Measurements from ENCODE around the gene CDK5RAP2.
"Not testable (repeated sequence)": the region's sequence is repeated elsewhere in the genome, so short reads cannot be mapped to it uniquely, and the experiment has no call there.

The CDK5RAP2 gene

GRCh38 chr9:120580051-120580896, at the start of gene CDK5RAP2:
Gene CDK5RAP2 (minus strand): TSS chr9:120580167. CDS start chr9:120579978, 189 bp downstream.
- peaks cover 0 to 5% of the 10 kb centered on the region in 2 donors for H3K9me3 Mint-ChIP-seq
- ATAC-seq = peak; percentile 96
- no peaks in the 10 kb centered on the region for H3K27me3 Mint-ChIP-seq
- H3K27ac Mint-ChIP-seq = peak within 1 kb of the TSS; percentile 98 to 99
- peaks cover 58% of the 10 kb centered on the region for H3K4me1 Mint-ChIP-seq
- peak; percentile 86 to 94 for DNase-seq
- peak within 1 kb of the TSS; percentile 98 to 99 for H3K4me3 Mint-ChIP-seq

- DNase-seq, H3K27me3 Mint-ChIP-seq, H3K4me1 Mint-ChIP-seq, H3K4me3 Mint-ChIP-seq, H3K27ac Mint-ChIP-seq, ATAC-seq, H3K9me3 Mint-ChIP-seq: not testable (repeated sequence)
Observed at GRCh38 chr9:120628925-120629497, 49.0 kb upstream of the CDK5RAP2 start.

- no peak for DNase-seq
- Mint-ChIP-seq H3K9me3 (no peaks in the 10 kb centered on the region), H3K4me1 (peaks cover 5% of the 10 kb centered on the region), H3K4me3 (no peak overlapping the region), H3K27me3 (no peaks in the 10 kb centered on the region), H3K27ac (no peak overlapping the region)
- ATAC-seq = no peak
Observed at GRCh38 chr9:120628207-120628924, 48.4 kb upstream of the CDK5RAP2 start.

GRCh38 chr9:120627073-120627472, 47.1 kb upstream of the CDK5RAP2 start:
- H3K4me3 Mint-ChIP-seq = no peak overlapping the region
- H3K27me3 Mint-ChIP-seq = no peaks in the 10 kb centered on the region
- peaks cover 5% of the 10 kb centered on the region for H3K4me1 Mint-ChIP-seq
- DNase-seq = no peak
- no peak for ATAC-seq
- no peak overlapping the region for H3K27ac Mint-ChIP-seq
- no peaks in the 10 kb centered on the region for H3K9me3 Mint-ChIP-seq

GRCh38 chr9:120626512-120626911, 46.5 kb upstream of the CDK5RAP2 start:
- ATAC-seq (no peak), DNase-seq (no peak)
- Mint-ChIP-seq H3K27me3 (no peaks in the 10 kb centered on the region), H3K27ac (no peak overlapping the region), H3K4me1 (peaks cover 5% of the 10 kb centered on the region), H3K4me3 (no peak overlapping the region), H3K9me3 (no peaks in the 10 kb centered on the region)

GRCh38 chr9:120625222-120625621, 45.3 kb upstream of the CDK5RAP2 start:
- Mint-ChIP-seq H3K27me3 (no peaks in the 10 kb centered on the region), H3K27ac (no peak overlapping the region), H3K4me1 (peaks cover 5% of the 10 kb centered on the region), H3K4me3 (no peak overlapping the region), H3K9me3 (no peaks in the 10 kb centered on the region)
- DNase-seq (no peak), ATAC-seq (no peak)

GRCh38 chr9:120622790-120623189, 42.8 kb upstream of the CDK5RAP2 start:
- H3K4me1 Mint-ChIP-seq = peaks cover 9% of the 10 kb centered on the region
- DNase-seq (no peak), ATAC-seq (no peak)
- H3K4me3 Mint-ChIP-seq = no peak overlapping the region
- H3K27ac Mint-ChIP-seq = no peak overlapping the region
- no peaks in the 10 kb centered on the region for H3K9me3 Mint-ChIP-seq
- no peaks in the 10 kb centered on the region for H3K27me3 Mint-ChIP-seq

GRCh38 chr9:120621941-120622340, 42.0 kb upstream of the CDK5RAP2 start:
- DNase-seq (no peak), ATAC-seq (no peak)
- H3K27me3 Mint-ChIP-seq = no peaks in the 10 kb centered on the region
- H3K27ac Mint-ChIP-seq = no peak overlapping the region
- H3K9me3 Mint-ChIP-seq = no peaks in the 10 kb centered on the region
- H3K4me3 Mint-ChIP-seq = no peak overlapping the region
- H3K4me1 Mint-ChIP-seq = peaks cover 17% of the 10 kb centered on the region

GRCh38 chr9:120619751-120620655, 40.0 kb upstream of the CDK5RAP2 start:
- Mint-ChIP-seq H3K27ac (no peak overlapping the region), H3K4me3 (no peak overlapping the region), H3K9me3 (no peaks in the 10 kb centered on the region), H3K4me1 (peaks cover 14% of the 10 kb centered on the region), H3K27me3 (no peaks in the 10 kb centered on the region)
- ATAC-seq (peak; percentile 85), DNase-seq (peak; percentile 47 to 51)

GRCh38 chr9:120616966-120617935, 37.3 kb upstream of the CDK5RAP2 start:
- H3K9me3 Mint-ChIP-seq = no peaks in the 10 kb centered on the region
- peak overlapping the region; percentile 48 to 87 for H3K27ac Mint-ChIP-seq
- DNase-seq (no peak), ATAC-seq (peak; percentile 66)
- no peak overlapping the region for H3K4me3 Mint-ChIP-seq
- no peaks in the 10 kb centered on the region for H3K27me3 Mint-ChIP-seq
- H3K4me1 Mint-ChIP-seq = peaks cover 13% of the 10 kb centered on the region

- no peak for DNase-seq
- Mint-ChIP-seq H3K4me3 (no peak overlapping the region), H3K4me1 (peaks cover 4% of the 10 kb centered on the region), H3K9me3 (no peaks in the 10 kb centered on the region), H3K27ac (no peak overlapping the region), H3K27me3 (no peaks in the 10 kb centered on the region)
- ATAC-seq = no peak
Observed at GRCh38 chr9:120612218-120612617, 32.3 kb upstream of the CDK5RAP2 start.

GRCh38 chr9:120611690-120612068, 31.7 kb upstream of the CDK5RAP2 start:
- no peaks in the 10 kb centered on the region for H3K27me3 Mint-ChIP-seq
- no peak overlapping the region for H3K4me3 Mint-ChIP-seq
- H3K9me3 Mint-ChIP-seq = no peaks in the 10 kb centered on the region
- DNase-seq (no peak), ATAC-seq (no peak)
- no peaks in the 10 kb centered on the region for H3K4me1 Mint-ChIP-seq
- H3K27ac Mint-ChIP-seq = no peak overlapping the region

- H3K9me3 Mint-ChIP-seq = no peaks in the 10 kb centered on the region
- no peak overlapping the region for H3K27ac Mint-ChIP-seq
- ATAC-seq = no peak
- no peaks in the 10 kb centered on the region for H3K27me3 Mint-ChIP-seq
- H3K4me1 Mint-ChIP-seq = no peaks in the 10 kb centered on the region
- no peak overlapping the region for H3K4me3 Mint-ChIP-seq
- no peak for DNase-seq
Observed at GRCh38 chr9:120610975-120611689, 31.2 kb upstream of the CDK5RAP2 start.

- Mint-ChIP-seq H3K4me1 (no peaks in the 10 kb centered on the region), H3K4me3 (no peak overlapping the region), H3K27ac (no peak overlapping the region), H3K27me3 (no peaks in the 10 kb centered on the region), H3K9me3 (no peaks in the 10 kb centered on the region)
- no peak for DNase-seq
- ATAC-seq = no peak
Observed at GRCh38 chr9:120609636-120610035, 29.7 kb upstream of the CDK5RAP2 start.
